Upper lobe of left lung (tissue), 4 donors: ENCODE data around the gene HAO2.

Source experiments
- CTCF ChIP-seq, 6 experiments: fragments of 450-650 bp in 4 of 6; fragments of 200-600 bp in 2 of 6; sonication (generic) in 2 of 6; IDR thresholded peaks; one replicate each; pipeline ENCODE4 v1.5.1; 2016 to 2019; ENCODE audit warnings: antibody characterized with exemption in 6 of 6
- EP300 ChIP-seq, 4 donors: sonication (generic); formaldehyde crosslinking; IDR thresholded peaks; one replicate each; pipeline ENCODE4 v1.5.1; 2017; ENCODE audit warnings: antibody characterized with exemption in 4 of 4, control low read depth in 2 of 4
- POLR2A ChIP-seq, 4 donors: fragments of 450-650 bp; IDR thresholded peaks; one replicate each; pipeline ENCODE4 v1.5.1; 2016 to 2017; ENCODE audit warnings: antibody characterized with exemption in 4 of 4, mild to moderate bottlenecking in 2 of 4
- POLR2AphosphoS5 ChIP-seq, 2 donors: sonication (generic); formaldehyde crosslinking; IDR thresholded peaks; one replicate each; pipeline ENCODE4 v1.5.1; 2017; ENCODE audit warnings: antibody characterized with exemption in 2 of 2

- TF ChIP-seq POLR2A (IDR thresholded peaks at IDR 0.05): no peak
- TF ChIP-seq CTCF (IDR thresholded peaks at IDR 0.05): no peak
- TF ChIP-seq EP300 (IDR thresholded peaks at IDR 0.05): no peak
- no peak for TF ChIP-seq POLR2AphosphoS5 (IDR thresholded peaks at IDR 0.05)
Observed at GRCh38 chr1:119331190-119331515, 37.4 kb upstream of the HAO2 start.
